IPS-18c (cell line): ENCODE measurements around the gene PPP2R1A.
"Not testable (repeated sequence)": the region's sequence is repeated elsewhere in the genome, so short reads cannot be mapped to it uniquely, and the experiment has no call there.

Source experiments
- H3K4me3 ChIP-seq: 2 replicates; pipeline ENCODE4 v1.7.0; 2013; ENCODE audit warnings: low read depth, mild to moderate bottlenecking, low read length, moderate library complexity; ENCODE audit not compliant: insufficient read depth
- H3K9me3 ChIP-seq: one replicate; pipeline ENCODE4 v1.6.1; 2013; ENCODE audit warnings: mild to moderate bottlenecking, low read length, moderate library complexity; ENCODE audit not compliant: control insufficient read depth, insufficient read depth

The PPP2R1A gene

GRCh38 chr19:52227196-52227940 is 37.5 kb downstream of the PPP2R1A start:
- Histone ChIP-seq H3K4me3 (no peak overlapping the region), H3K9me3 (no peaks in the 10 kb centered on the region)

GRCh38 chr19:52227980-52228379 is 38.1 kb downstream of the PPP2R1A start:
- no peak overlapping the region for H3K4me3 ChIP-seq
- no peaks in the 10 kb centered on the region for H3K9me3 ChIP-seq

GRCh38 chr19:52229524-52229923 is 39.7 kb downstream of the PPP2R1A start:
- H3K9me3 ChIP-seq, result no peaks in the 10 kb centered on the region

GRCh38 chr19:52230685-52231084 is 40.8 kb downstream of the PPP2R1A start:
- no peak overlapping the region for H3K4me3 ChIP-seq

More at GRCh38 chr19:52229524-52229923, 39.7 kb downstream of the PPP2R1A start:
- no peak overlapping the region for H3K4me3 ChIP-seq

GRCh38 chr19:52231154-52231910 is 41.5 kb downstream of the PPP2R1A start:
- no peak overlapping the region for H3K4me3 ChIP-seq
- H3K9me3 ChIP-seq, result no peaks in the 10 kb centered on the region

More at GRCh38 chr19:52230685-52231084, 40.8 kb downstream of the PPP2R1A start:
- no peaks in the 10 kb centered on the region for H3K9me3 ChIP-seq

- Histone ChIP-seq H3K4me3 (no peak overlapping the region), H3K9me3 (no peaks in the 10 kb centered on the region)
Measured at GRCh38 chr19:52234406-52234805, 44.6 kb downstream of the PPP2R1A start.

- H3K9me3 ChIP-seq, result no peaks in the 10 kb centered on the region
- H3K4me3 ChIP-seq, result no peak overlapping the region
Measured at GRCh38 chr19:52237197-52237596, 47.3 kb downstream of the PPP2R1A start.

- Histone ChIP-seq H3K4me3 (no peak overlapping the region), H3K9me3 (no peaks in the 10 kb centered on the region)
Measured at GRCh38 chr19:52237771-52238400, 48.0 kb downstream of the PPP2R1A start.

GRCh38 chr19:52244021-52244420 is 54.2 kb downstream of the PPP2R1A start:
- Histone ChIP-seq H3K9me3 (no peaks in the 10 kb centered on the region), H3K4me3 (no peak overlapping the region)

- Histone ChIP-seq H3K4me3 (no peak overlapping the region), H3K9me3 (peaks cover 2% of the 10 kb centered on the region)
Measured at GRCh38 chr19:52248241-52248640, 58.4 kb downstream of the PPP2R1A start.

- Histone ChIP-seq H3K9me3 (peaks cover 3% of the 10 kb centered on the region), H3K4me3 (no peak overlapping the region)
Measured at GRCh38 chr19:52258426-52258825, 68.6 kb downstream of the PPP2R1A start.

GRCh38 chr19:52265556-52265955 is 75.7 kb downstream of the PPP2R1A start:
- not testable (repeated sequence) for H3K9me3 ChIP-seq, H3K4me3 ChIP-seq

GRCh38 chr19:52269338-52270261 is 79.7 kb downstream of the PPP2R1A start, which contains the start of gene ZNF766:
Gene ZNF766, plus strand, starts transcription at chr19:52269587. Its CDS starts 27 bp downstream, at chr19:52269614.
- Histone ChIP-seq H3K4me3 (peak within 1 kb of the TSS; percentile 99), H3K9me3 (peaks cover 4% of the 10 kb centered on the region)

GRCh38 chr19:52270266-52270885 is 80.5 kb downstream of the PPP2R1A start:
- Histone ChIP-seq H3K4me3 (peak overlapping the region; percentile 99), H3K9me3 (peaks cover 4% of the 10 kb centered on the region)

GRCh38 chr19:52273301-52273700 is 83.4 kb downstream of the PPP2R1A start:
- Histone ChIP-seq H3K4me3 (no peak overlapping the region), H3K9me3 (peaks cover 4% of the 10 kb centered on the region)

- Histone ChIP-seq H3K4me3 (no peak overlapping the region), H3K9me3 (peaks cover 4% of the 10 kb centered on the region)
Measured at GRCh38 chr19:52274191-52274590, 84.3 kb downstream of the PPP2R1A start.
